NCI-H187 (cell line): Measurements from ENCODE around the gene ADCY4.

Source experiments
- DNase-seq, 2 experiments: peaks; one replicate each; lab custom pipeline; 2025; lab: John Stamatoyannopoulos, UW

Gene ADCY4

DNA sequence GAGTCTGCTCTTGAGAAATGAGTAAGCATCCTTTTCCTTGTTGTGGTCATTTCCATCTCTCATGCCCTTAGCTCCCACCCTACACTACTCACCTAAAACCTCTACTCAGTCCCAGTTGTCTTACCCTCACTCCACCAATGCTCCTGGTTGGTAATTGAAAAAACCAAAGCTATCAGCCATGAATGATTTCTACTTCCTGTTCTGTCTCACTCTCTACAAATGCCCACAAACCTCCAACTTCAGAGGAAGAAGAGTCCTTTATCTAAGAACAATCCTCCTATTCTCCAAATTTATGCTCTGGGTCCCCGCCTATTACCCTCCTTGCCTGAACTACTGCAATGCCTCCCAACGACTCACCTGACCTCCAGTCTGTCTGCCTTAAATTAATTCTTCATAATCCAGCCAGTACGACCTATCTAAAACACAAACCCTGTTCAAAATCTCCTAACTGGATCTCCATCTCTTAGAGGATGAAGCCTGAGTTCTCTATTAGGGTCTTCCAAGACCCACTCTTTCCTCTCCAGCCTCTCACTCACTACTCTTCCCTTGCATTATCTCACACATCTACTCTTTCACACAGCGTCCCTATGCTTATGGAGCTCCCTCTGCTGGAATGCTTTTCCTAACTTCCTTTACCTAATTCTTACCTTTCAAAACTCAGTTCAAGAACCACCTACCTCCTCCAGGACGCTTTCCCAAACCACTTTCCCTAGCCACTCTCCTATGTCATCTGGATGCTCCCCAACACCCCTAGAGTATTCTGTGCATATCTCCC is 37.5 kb downstream of the ADCY4 start:
- DNase-seq = no peak

DNA sequence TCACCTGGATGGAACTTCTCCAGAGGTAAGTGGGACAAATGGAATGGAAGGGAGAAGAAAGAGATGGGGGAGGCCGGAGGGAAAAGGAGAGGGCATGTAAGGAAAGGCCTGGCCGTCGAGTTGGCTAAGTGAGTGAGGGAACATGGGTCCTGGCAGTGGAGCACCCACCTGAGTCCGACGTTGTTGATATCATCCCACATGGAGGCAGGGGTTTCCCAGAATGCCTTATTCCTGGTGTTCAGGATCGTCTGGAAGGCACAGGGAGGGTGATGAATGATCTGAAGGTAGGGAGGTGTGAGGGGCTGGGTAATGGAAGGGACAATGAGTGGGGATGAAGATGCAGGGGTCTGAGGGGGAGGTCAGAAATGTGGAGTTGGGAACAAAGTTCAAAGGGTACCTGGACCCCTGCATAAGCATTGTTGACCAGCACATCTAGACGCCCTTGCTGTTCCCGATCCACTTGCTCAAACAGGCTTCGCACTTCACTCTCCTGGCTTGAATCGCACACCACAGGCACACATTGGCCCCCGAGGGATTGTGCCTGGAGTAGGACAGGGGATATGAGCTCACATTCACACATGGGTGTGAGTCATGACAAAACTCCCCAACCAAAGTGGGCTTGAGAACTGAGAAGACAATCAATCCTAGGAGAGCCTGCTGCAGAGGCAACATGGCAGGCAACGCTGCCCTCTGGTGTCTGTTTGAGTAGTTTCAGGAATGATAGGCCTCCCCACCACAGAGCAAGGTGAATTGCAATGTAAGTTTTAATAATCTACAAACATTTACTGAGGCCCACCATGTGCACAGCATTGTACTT is 38.3 kb downstream of the ADCY4 start:
- DNase-seq = peak in 1 of 2 experiments; percentile 10

DNA sequence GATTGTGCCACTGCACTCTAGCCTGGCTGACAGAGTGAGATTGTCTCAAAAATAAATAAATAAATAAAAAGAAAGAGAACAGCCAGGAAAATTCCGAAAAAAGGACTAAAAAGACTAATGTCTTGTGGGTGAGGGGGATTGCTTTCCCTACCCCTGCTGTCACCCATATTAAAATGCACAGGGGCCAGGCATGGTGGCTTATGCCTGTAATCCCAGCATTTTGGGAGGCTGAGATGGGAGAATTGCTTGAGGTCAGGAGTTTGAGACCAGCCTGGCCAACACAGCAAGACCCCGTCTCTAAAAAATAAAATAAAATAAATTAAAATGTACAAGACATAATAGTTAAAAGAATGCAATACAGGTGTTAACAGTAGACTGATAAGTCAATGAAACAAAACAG is 41.3 kb downstream of the ADCY4 start:
- no peak for DNase-seq

DNA sequence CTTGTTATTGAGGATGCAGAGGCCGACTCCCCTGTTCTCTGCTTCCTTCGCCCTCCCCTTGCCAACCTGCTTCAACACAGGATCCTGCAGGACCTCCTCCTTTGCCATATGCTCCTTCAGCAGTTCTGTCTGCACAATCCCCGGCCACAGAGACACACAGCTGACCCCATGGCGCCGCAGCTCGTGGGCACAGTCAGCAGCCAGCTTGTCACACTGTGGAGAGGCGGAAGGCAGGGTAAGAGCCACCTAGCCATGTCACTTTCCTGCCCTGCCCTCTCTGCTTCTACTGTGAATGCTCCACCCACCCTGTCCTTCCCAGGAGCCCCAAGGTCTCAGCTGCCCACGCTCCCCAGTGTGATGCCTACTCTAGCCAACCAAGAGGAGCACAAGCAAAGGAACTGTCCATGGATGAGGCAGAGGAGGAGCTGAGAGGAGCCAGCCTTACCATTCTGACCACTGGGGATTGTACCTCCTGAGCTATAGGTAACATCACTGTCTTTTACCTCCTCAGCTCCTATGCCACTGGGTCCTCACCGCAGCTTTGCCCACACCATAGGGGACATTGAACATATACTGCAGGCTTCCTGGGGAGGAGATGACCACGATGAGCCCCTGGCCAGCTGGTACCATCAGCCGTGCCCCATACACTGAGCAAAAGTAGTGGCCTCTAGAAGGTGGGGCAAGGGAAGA is 42.6 kb downstream of the ADCY4 start:
- DNase-seq = no peak

DNA sequence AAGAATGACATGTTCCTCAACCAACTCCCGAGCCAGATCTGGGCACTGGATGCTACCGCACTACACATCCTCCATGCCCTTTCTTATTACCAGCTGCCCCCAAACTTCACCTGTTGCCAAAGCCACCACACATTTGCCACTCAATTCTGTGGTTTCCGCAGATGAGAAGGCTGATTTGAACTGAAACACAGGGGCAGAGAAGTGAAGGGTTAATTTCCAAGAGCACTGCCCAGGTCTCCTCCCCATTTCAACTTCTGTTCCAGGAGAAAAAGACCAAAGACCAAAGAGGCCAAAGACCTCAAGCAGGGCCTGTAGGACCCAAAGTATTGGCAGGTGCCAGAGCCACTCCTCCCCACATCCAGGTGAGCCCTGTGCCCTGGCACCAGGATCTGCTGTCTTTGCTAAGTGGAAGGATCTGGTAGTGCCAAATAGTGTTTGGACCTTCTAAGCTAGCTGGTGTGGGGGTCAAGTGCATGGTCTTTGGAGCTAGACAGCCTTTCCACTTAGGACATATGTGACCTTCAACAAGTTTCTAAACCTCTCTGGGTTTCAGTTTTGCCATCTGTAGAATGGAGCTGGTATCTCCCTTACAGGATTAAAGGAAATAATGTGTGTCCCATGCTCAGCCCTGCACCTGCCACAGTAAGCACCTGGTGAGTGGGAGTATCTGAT is 43.3 kb downstream of the ADCY4 start:
- no peak for DNase-seq

DNA sequence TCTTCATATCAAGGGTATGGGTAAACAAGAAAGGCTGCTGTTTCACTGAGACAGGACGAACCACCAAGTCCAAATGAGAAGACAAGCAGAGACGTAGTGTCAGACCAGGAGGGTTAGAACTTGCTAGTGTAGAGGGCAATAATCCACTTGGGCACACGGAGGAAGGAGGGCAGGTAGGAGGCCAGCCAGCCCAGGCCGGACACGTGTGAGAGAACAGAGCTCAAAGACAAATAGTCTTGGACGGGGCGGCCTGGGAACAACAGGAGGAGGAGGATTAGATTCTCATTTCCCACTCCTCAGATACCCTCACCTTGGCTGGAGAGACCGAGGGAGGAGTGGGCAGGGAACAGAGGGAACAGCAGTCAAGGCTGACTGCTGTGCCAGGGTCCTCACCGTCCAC is 44.1 kb downstream of the ADCY4 start:
- DNase-seq = no peak

DNA sequence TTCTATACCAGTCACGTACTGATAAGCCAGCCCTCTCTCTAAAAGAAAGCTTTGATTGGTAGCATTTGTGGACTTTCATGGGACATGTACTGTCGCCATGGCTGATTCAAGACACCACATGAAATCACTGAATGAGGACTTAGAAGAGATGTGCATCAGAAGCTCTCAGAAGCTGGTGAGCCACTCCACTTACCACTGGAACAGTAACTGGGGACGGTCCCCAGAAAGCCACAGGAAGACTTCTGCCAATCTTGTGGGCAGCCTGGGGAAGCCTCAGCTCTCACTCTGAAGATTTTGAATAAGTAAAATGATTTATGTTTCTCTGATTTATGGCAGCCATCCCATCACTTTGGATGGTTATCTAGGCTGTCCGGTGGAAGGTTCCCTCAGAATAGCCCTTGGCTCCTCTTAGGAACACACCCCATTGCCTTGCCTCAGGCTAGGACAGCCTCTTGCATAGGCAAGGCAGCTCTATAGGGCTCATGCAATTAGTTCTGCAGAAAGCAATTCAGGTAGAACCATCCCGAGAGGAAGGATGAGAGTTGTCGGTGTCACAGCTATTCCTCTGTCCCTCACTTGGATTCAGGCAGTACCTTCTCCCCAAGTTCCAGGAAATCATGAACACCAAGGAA is 45.1 kb downstream of the ADCY4 start:
- DNase-seq = no peak

DNA sequence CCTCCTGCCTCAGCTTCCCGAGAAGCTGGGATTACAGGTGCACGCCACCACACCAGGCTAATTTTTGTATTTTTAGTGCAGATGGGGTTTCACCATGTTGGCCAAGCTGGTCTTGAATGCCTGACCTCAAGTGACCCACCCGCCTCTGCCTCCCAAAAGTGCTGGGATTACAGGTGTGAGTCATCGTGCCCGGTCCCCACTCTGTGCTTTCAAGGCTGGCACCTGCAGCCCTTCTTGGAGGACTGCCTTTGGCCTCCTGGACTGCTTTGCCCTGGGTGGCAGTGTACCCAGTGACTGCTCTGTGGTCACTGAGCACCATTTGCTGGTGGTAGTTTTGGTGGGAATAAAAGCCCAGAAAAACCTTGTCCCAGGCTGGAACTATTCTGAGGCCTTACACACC is 47.9 kb downstream of the ADCY4 start:
- DNase-seq = no peak

DNA sequence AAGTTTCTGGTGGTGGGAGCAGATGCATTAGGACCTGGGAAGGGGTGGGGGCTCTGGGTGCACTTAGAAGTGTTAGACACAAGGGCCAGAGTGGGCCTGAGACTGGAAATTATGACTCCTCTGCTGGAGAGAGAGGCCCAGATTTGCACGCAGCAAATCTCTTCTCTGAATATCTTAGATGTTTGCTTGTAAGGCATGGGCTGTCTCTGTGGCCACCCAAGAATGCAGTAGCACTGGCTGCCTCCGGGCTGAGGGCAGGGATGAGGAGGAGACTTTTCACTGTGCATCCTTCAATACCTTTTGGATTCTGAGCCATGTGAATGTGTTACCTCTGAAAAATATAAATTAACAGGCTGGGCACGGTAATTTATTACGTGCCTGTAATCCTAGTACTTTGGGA is 49.5 kb downstream of the ADCY4 start:
- no peak for DNase-seq

DNA sequence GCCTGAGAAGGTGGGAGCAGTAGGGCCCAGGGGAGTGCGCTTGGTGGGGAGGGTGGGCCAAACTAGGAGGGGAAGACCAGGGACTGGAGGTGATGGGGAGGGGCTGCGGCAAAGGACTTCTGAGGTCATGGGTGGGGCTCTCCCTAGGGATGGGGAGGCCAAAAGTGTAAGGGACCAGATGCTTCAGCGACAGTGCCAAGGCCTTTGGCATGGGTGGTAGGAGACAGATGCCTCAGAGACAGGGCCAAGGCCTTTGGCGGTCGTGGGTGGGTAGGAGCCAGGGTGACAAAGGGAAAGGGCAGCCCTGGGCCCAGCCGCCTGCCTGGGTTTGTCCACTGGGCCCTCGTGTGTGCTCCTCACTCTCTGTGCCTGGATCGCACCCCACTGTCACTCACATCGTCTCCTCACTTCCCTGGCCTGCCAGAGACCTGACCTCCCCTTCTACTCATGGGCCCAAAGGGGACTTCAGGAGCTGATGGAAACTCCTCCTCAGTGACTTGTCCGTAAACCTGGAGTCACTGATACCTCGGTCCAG is 50.3 kb downstream of the ADCY4 start:
- no peak for DNase-seq

DNA sequence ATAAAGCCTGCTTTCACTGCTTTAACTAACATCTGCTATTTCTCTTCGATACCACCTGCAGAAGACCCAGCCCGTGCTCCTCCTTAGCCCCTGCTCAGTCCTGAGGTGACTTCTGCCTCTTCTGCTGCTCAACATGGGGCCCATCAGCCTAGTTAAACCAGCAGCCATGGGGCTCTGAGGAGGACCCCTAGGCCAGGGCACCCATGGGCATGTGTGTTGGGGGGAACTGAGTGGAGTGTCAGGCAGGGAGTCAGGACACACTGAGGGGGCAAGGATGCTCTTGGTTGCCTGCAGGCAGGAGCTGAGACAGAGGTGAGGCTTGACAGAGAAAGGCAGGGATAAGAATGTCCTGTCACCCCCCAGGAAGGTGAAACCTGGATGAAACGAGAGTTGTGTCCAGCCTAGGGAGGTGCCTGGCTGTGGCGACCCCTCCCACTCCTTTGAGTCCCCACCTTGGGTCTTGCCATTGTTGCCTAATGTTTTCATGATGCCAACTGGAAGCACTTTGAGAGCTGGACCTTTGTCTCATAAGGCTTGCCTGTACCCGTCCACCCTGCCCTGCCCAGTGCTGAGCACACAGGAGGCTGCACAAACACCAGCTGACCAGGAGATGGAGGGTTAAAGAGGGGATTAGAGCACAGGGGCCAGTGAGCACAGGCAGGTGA is 50.9 kb downstream of the ADCY4 start:
- DNase-seq = no peak

DNA sequence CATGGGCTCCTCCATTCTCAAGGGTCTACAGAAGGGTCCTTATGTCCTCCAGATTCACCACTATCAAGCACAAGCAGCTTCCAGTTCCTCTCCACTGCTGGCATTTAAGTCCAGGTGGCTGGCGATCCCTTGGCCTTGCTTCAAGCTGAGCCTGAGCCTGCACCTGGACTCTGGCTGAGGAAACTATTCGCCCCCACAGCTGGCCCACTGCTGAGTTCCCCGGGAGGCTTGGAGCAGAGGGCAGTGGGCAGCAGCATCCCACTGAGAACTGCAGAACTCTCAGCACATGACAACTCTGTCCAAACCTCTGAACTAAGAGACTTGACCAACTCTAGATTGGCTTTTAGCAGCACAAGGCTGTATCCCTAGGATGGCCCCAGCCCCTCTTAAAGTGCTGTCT is 52.1 kb downstream of the ADCY4 start:
- DNase-seq = no peak

DNA sequence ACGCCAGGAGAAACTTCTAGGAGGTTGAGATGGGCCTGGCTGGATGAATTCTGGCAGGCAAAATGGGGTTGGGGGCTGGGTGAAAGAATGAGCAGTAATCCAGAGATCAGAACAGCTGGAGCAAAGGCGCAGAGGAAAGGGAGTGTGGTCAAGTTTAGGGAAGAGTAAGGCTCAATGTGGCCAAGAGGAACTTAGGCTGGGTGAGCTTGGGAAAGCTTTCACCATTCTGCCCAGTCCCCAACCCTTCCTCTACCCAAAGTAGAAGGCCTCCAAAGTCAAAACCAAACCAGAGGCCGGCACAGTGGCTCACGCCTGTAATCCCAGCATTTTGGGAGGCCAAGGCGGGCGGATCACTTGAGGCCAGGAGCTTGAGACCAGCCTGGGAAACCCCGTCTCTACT is 53.2 kb downstream of the ADCY4 start:
- no peak for DNase-seq

DNA sequence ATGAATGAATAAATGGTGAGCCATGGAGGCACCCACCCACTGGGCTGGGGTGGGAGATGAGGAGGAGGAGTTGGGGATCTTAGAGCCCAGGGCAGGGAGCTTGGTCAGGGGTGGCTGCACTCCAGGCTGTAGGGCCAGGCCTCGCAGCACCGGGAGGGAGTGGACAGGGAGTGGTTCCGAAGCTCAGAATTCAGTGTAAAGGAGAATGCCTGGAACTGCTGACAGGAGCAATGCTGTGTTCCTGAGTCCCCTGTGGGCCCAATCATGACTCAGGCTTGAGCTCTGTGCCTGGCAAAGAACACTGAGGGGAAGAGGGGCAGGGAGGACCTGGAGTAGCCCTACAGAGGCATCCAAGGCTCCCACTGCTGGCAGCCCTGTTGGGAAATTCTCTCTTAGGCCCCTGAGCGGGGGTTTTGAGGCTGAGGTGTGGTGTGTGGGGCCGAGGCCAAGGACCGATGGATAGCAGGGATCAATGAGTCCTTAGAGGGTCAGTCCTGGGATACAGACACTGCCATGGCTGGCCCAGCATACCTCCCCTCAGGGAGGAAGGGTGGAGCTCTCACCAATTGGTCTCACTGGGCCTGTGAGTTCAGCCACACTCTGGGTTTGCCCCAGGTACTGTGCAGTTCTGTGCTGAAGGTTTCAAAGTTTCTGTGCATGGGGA is 53.9 kb downstream of the ADCY4 start:
- no peak for DNase-seq

DNA sequence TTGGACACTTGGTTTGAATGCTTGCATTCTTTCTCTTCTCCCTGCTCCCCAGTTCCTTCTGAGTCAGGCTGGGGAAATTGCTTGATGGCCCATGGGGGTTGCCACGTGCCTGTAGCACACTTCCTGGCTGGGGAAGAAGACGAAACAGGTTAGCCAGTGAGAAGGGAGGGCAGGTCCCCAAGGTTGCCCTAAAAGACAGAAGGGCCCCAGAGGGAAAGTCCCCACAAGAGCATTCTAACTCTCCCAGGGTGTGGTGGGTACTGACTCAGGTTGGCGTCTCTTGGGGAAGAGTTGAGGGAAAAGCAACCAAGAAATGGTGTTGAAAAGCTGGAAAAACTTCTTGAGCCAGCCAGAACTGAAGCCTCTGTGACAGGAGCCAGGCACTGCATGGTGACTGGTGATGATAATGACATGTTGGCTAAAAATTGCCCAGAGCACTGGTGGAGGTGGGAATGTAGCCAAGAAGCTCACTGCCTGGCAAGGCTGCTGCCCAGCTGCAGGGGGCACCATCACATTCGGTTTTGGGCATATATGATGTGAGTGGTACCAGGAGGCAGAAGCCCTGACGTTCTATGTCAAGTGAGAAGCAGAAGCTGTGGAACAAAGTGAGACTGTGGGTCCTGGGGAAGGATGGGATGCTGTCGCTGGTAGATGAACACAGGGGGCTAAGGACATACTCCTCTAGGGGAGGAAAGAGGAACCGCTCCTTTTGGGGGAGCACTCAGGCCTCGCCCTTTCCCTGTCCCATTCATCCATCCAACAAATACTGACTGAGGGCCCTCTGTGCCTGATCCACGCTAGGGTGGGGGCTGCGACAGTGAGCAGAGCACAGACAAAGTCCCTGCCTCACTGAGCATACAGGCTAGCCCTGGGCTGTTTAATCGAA is 55.3 kb downstream of the ADCY4 start:
- no peak for DNase-seq

DNA sequence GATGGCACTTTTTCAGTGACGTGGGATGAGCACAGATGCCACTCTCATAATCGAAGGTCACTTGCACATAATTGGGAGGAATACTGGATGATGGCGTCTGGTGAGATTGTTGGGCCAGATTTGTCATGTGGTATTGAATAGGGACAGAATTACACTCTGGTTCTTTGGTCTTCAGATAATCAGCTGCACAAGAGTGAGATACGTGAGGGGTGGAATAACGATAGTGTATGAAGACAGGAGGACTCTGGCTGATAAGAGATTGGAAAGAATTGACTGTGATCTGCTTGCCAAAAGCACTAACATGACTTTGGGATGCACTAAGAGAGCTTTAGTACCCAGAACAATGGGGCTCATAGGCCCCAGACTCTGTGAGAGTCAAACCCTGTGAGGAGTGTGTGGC is 56.4 kb downstream of the ADCY4 start:
- no peak for DNase-seq

DNA sequence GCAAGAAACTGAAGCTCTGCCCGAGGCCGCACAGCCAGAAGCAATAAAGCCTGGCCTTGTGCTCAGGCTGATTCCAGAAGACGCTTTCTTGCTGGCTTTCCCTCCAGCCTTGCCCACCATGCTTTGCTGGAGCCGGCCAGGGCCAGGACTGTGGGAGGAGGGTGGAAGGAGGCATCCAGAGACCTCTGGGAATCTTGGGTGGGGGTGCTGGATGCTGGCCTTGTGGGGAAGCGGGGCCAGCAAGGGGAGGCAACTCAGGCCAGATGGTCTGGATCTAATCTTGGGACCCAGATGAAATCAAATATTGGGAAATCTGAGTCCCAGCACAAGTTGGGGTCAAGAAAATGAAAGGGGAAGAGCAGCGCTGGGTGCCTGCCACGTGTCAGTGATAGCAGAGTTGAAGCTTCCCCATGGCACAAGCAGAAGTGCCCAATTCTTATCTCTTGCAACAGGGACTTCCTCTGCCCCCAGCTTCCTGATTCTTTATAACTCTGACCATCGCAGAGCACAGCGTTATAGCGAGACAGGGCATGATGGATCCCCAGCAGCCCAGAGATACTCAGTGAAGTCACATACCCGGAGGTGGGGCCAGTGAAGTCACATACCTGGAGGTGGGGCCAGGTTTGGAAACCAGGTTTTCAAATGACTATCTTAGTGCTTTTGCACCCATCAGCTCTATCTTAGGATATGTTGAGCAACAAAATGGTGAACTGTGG is 57.1 kb downstream of the ADCY4 start:
- DNase-seq = no peak

DNA sequence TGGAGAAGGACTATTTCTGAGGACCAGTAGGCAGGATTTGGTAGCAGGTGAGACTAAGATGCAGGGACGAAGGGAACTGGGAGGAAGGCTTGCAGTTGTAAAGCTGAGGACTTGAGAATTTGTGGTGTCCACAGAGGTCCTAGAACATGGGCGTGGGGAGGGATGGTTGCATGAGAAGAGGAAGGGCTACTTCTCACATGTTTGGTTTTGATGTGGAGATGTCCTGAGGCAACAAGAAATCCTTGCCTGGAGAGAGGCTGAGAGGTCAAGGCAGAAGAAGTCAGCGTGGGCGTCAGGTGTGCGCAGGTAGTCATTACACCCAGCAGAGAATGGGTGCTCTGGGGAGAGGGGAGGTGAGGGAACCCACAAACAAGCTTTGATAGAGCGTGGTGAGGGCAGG is 57.8 kb downstream of the ADCY4 start:
- no peak for DNase-seq

DNA sequence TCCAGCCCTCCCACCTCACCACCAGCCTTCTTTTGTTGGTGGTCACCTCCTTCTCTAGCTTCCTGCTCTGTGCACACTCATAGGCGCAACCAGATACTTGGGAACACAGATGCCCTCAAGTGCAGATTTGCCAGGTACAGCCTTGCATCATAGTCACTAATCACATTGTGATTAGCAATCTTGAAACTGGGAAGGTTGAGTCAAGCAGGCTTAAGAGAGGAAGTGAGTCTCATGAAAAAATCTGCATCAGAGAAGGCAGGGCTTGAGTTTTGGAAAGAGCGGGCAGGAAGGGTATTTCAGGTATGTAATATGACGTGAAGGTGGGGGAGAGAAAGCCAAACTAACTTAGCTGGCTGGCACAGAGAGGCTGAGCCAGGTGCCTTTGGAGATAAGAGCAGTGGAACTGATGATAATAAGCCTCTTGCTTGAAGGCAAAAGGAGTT is 60.7 kb downstream of the ADCY4 start:
- DNase-seq = no peak
